PFSK-1 (cell line): ENCODE data around the gene CORO2B.

Experiments
- FOXP2 ChIP-seq: optimal IDR thresholded peaks from 2 replicates; pipeline ENCODE3; 2011; ENCODE audit warnings: borderline replicate concordance, control low read depth, inconsistent platforms; ENCODE audit not compliant: insufficient read depth; ENCODE audit errors: extremely low read length, extremely low read depth
- POLR2AphosphoS5 ChIP-seq: IDR thresholded peaks from 2 replicates; pipeline ENCODE4 v1.6.1; 2012; ENCODE audit warnings: low read depth, mild to moderate bottlenecking, control low read depth, low read length, moderate library complexity
- REST ChIP-seq, 2 experiments: IDR thresholded peaks; 2 replicates each; pipeline versions ENCODE4 v1.6.1 to v1.8.0; 2011 to 2012; ENCODE audit warnings: low read depth in 2 of 2, low read length in 2 of 2, control low read depth in 1 of 2, inconsistent platforms in 1 of 2, mild to moderate bottlenecking in 1 of 2, moderate library complexity in 1 of 2; ENCODE audit not compliant: insufficient read depth in 1 of 2
- SIN3A ChIP-seq: IDR thresholded peaks from 2 replicates; pipeline ENCODE4 v1.6.1; 2012; ENCODE audit warnings: mild to moderate bottlenecking, low read length, moderate library complexity, borderline replicate concordance; ENCODE audit not compliant: insufficient read depth
- TAF1 ChIP-seq: IDR thresholded peaks from 2 replicates; pipeline ENCODE4 v1.6.1; 2012; ENCODE audit warnings: low read length, control low read depth, borderline replicate concordance; ENCODE audit not compliant: insufficient read depth

Gene CORO2B

GRCh38 chr15:68641376-68641775 lies 62.6 kb downstream of the CORO2B start:
- TF ChIP-seq SIN3A = no peak
- TF ChIP-seq POLR2AphosphoS5 = no peak
- no peak for TF ChIP-seq FOXP2
- TF ChIP-seq TAF1 = no peak
- no peak for TF ChIP-seq REST (IDR thresholded peaks at IDR 0.05; ENCODE audit: insufficient read depth in 1 of 2, low read depth in 2 of 2, low read length in 2 of 2)

GRCh38 chr15:68642491-68642845 lies 63.7 kb downstream of the CORO2B start:
- TF ChIP-seq POLR2AphosphoS5 (no peak), SIN3A (no peak), TAF1 (no peak), FOXP2 (no peak), REST (IDR thresholded peaks at IDR 0.05; ENCODE audit: insufficient read depth in 1 of 2, low read depth in 2 of 2, low read length in 2 of 2) (no peak)

GRCh38 chr15:68643216-68643830 lies 64.5 kb downstream of the CORO2B start:
- TF ChIP-seq REST (IDR thresholded peaks at IDR 0.05; ENCODE audit: insufficient read depth in 1 of 2, low read depth in 2 of 2, low read length in 2 of 2) = no peak

- TF ChIP-seq REST (IDR thresholded peaks at IDR 0.05; ENCODE audit: insufficient read depth in 1 of 2, low read depth in 2 of 2, low read length in 2 of 2) (no peak), TAF1 (no peak), SIN3A (no peak), FOXP2 (no peak), POLR2AphosphoS5 (no peak)
Observed at GRCh38 chr15:68644083-68644904, 65.5 kb downstream of the CORO2B start.

GRCh38 chr15:68644996-68645395 lies 66.2 kb downstream of the CORO2B start:
- TF ChIP-seq FOXP2 = no peak
- TF ChIP-seq POLR2AphosphoS5 = no peak
- TF ChIP-seq TAF1 = no peak
- TF ChIP-seq REST (IDR thresholded peaks at IDR 0.05; ENCODE audit: insufficient read depth in 1 of 2, low read depth in 2 of 2, low read length in 2 of 2) = no peak
- TF ChIP-seq SIN3A = no peak
